NCI-H2196 treated with DMSO at 0.1 percent for 48 hours (cell line): Measurements from ENCODE around the gene NF2.
"Not testable (repeated sequence)": the region's sequence is repeated elsewhere in the genome, so short reads cannot be mapped to it uniquely, and the experiment has no call there.

Source experiments
- DNase-seq: peaks from one replicate; lab custom pipeline; 2025; ENCODE audit not compliant: unreplicated experiment; lab: John Stamatoyannopoulos, UW

The NF2 gene

GRCh38 chr22:29603358-29604075, at the start of gene NF2:
NF2 (plus strand) TSS chr22:29603633; CDS start chr22:29603999, 366 bp downstream.
- DNase-seq: peak; percentile 82

- no peak for DNase-seq
These were observed 48.3 kb upstream of the NF2 start for GRCh38 chr22:29555065-29555644.

GRCh38 chr22:29559030-29559429, 44.4 kb upstream of the NF2 start:
- DNase-seq: no peak

GRCh38 chr22:29559853-29560252, 43.6 kb upstream of the NF2 start:
- DNase-seq: no peak

- DNase-seq: no peak
These were observed 39.6 kb upstream of the NF2 start for GRCh38 chr22:29563652-29564460.

- DNase-seq: not testable (repeated sequence)
These were observed 36.9 kb upstream of the NF2 start for GRCh38 chr22:29566513-29566912.

GRCh38 chr22:29567338-29567737, 36.1 kb upstream of the NF2 start:
- no peak for DNase-seq

- no peak for DNase-seq
These were observed 34.3 kb upstream of the NF2 start for GRCh38 chr22:29569011-29569678.

- no peak for DNase-seq
These were observed 33.0 kb upstream of the NF2 start for GRCh38 chr22:29570456-29570855.

- no peak for DNase-seq
These were observed 32.4 kb upstream of the NF2 start for GRCh38 chr22:29570912-29571549.

GRCh38 chr22:29574762-29575450, 28.5 kb upstream of the NF2 start:
- DNase-seq: no peak

GRCh38 chr22:29578462-29579200, 24.8 kb upstream of the NF2 start:
- DNase-seq: no peak

GRCh38 chr22:29580200-29580810, 23.1 kb upstream of the NF2 start:
- DNase-seq: no peak

GRCh38 chr22:29581799-29582198, 21.6 kb upstream of the NF2 start:
- DNase-seq: no peak

GRCh38 chr22:29584975-29585374, 18.5 kb upstream of the NF2 start:
- no peak for DNase-seq

- not testable (repeated sequence) for DNase-seq
These were observed 17.2 kb upstream of the NF2 start for GRCh38 chr22:29586193-29586705.

GRCh38 chr22:29587938-29588699, 15.3 kb upstream of the NF2 start:
- no peak for DNase-seq

GRCh38 chr22:29593923-29594322, 9.5 kb upstream of the NF2 start:
- DNase-seq: no peak
